ENCODE results near the gene TCF7L2. TPM values are rescaled to one million over a fixed set of nuclear protein-coding genes. Genes with fewer than 3 reads are reported as not detected.

TCF7L2 gene
- total and polyA plus RNA-seq, 9 of the 15 experiments (the other 6 are each of a cell fraction or from before 2014, with no cell fraction given), result 0.32 to 2.8 (median 0.92) TPM

- no peak overlapping the region for H3K4me3 ChIP-seq
- ATAC-seq (no peak), FAIRE-seq (no peak), DNase-seq (ENCODE audit: extremely low read depth in 1 of 4, low spot score in 3 of 4) (peak in 1 of 4 experiments; percentile 20)
- H3K9me3 ChIP-seq (replicated peaks; ENCODE audit: control insufficient read depth, insufficient read depth, low read depth, low read length), result no peaks in the 10 kb centered on the region
- ChIA-PET CTCF (ENCODE audit: low intra/inter-chr PET ratio) (no interaction called here), POLR2A (interaction anchor here (0.7 kb wide), 2 partner anchors 11 to 16 kb away, joined by 3 to 4 read pairs; no protein-coding TSS in a partner anchor)
- intact Hi-C loops (cut with micrococcal nuclease) (no loop called here), in situ Hi-C loops (cut with MboI) (no loop called here)
- H3K4me1 ChIP-seq (replicated peaks in 1 of 2; ENCODE audit: control insufficient read depth in 2 of 2, insufficient read depth in 2 of 2, low read length in 2 of 2), result peaks cover 0 to 6% of the 10 kb centered on the region in 2 experiments; a peak in 3 of 5 replicates
- no peaks in the 10 kb centered on the region for H3K9me1 ChIP-seq (ENCODE audit: control insufficient read depth, insufficient read depth, low read length)
- peak; percentile 92 for TF ChIP-seq NFIC (IDR thresholded peaks at IDR 0.05)
- TF ChIP-seq PKNOX1 (IDR thresholded peaks at IDR 0.05), result peak; percentile 80
- TF ChIP-seq THRB (CRISPR knock-in tag; conservative IDR thresholded peaks at IDR 0.05), result no peak
- no peak for TF ChIP-seq NFATC3 (IDR thresholded peaks at IDR 0.05)
- no peak for TF ChIP-seq ZFX (CRISPR knock-in tag; IDR thresholded peaks at IDR 0.05)
- TF ChIP-seq NR2F6 (CRISPR knock-in tag; IDR thresholded peaks at IDR 0.05), result no peak
- peak; percentile 54 for TF ChIP-seq NFIX (CRISPR knock-in tag; IDR thresholded peaks at IDR 0.05; ENCODE audit: low read depth)
- TF ChIP-seq ZNF518B (CRISPR knock-in tag; IDR thresholded peaks at IDR 0.05), result no peak
- no peak overlapping the region for H3K27ac ChIP-seq (ENCODE audit: extremely low read depth, low read depth, low read length)
- 35% methylated on average over 5 of the region's 9 CpGs for WGBS (ENCODE audit: insufficient coverage, low coverage, missing lambda C conversion rate)
- no peaks in the 10 kb centered on the region for H3K79me2 ChIP-seq (ENCODE audit: control insufficient read depth, insufficient read depth, low read length)
- H3K4me2 ChIP-seq (ENCODE audit: insufficient read depth, low read length), result no peak overlapping the region
- no peaks in the 10 kb centered on the region for H3K27me3 ChIP-seq (ENCODE audit: control insufficient read depth in 2 of 2, insufficient read depth in 2 of 2, low read length in 2 of 2)
- no peak overlapping the region for H2AFZ ChIP-seq (ENCODE audit: low read depth, low read length)
- no peaks in the 10 kb centered on the region for H4K20me1 ChIP-seq (replicated peaks; ENCODE audit: control insufficient read depth, insufficient read depth, low read length)
- H3K36me3 ChIP-seq (ENCODE audit: control insufficient read depth, insufficient read depth, low read length), result no peaks in the 10 kb centered on the region
- BruUV-seq (replicated peaks), result no TSS peak
- H3K9ac ChIP-seq (ENCODE audit: insufficient read depth in 1 of 2, low read depth in 2 of 2, low read length in 2 of 2), result no peak overlapping the region
Observed at GRCh38 chr10:112966194-112966855, 16.3 kb downstream of the TCF7L2 start.
